Fibroblast of skin of back (primary cell): Measurements from ENCODE around the gene UBR7.
"Not testable (repeated sequence)": the region's sequence is repeated elsewhere in the genome, so short reads cannot be mapped to it uniquely, and the experiment has no call there.

Source experiments
- DNase-seq: peaks from one replicate; pipeline ENCODE4 v3.0.0-alpha.2; 2013

UBR7 gene

GRCh38 chr14:93195316-93195999 is 11.6 kb upstream of the UBR7 start:
- DNase-seq, result no peak

GRCh38 chr14:93199031-93199430 is 8.0 kb upstream of the UBR7 start:
- DNase-seq, result no peak

DNA sequence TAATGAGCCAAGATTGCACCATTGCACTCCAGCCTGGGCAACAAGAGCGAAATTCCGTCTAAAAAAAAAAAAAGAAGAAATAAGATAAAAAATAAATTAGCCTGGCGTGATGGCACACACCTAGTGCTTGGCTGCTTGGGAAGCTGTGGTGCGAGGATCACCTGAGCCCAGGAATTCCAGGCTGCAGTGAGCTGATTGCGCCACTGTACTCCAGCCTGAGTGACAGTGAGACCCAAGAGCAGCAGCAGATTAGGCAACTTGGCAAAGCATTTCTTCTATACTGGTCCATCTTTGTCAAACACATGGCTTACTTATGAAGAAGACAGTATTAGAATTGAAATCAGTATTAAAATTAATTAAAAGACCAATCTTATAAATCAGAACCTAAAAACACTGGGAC is 6.5 kb upstream of the UBR7 start:
- DNase-seq, result no peak

DNA sequence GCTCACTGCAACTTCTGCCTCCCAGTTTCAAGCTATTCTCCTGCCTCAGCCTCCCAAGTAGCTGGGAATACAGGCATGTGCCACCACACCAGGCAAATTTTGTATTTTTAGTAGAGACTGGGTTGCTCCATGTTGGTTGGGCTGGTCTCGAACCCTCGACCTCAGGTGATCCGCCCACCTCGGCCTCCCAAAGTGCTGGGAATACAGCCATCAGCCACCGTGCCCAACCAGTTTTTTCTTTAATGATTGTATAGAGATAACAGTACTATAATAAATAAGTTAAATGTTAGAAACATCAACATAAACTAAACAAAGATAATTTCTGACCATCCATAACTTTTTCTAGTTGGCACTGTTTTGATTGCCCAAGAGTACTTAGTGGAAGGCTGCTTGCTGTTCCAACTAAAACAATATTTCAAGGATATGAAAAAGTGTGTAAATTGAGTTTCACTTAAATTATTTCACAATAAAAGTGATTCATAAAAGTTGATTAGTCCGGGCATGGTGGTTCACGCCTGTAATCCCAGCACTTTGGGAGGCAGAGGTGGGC is 5.8 kb upstream of the UBR7 start:
- DNase-seq, result no peak

DNA sequence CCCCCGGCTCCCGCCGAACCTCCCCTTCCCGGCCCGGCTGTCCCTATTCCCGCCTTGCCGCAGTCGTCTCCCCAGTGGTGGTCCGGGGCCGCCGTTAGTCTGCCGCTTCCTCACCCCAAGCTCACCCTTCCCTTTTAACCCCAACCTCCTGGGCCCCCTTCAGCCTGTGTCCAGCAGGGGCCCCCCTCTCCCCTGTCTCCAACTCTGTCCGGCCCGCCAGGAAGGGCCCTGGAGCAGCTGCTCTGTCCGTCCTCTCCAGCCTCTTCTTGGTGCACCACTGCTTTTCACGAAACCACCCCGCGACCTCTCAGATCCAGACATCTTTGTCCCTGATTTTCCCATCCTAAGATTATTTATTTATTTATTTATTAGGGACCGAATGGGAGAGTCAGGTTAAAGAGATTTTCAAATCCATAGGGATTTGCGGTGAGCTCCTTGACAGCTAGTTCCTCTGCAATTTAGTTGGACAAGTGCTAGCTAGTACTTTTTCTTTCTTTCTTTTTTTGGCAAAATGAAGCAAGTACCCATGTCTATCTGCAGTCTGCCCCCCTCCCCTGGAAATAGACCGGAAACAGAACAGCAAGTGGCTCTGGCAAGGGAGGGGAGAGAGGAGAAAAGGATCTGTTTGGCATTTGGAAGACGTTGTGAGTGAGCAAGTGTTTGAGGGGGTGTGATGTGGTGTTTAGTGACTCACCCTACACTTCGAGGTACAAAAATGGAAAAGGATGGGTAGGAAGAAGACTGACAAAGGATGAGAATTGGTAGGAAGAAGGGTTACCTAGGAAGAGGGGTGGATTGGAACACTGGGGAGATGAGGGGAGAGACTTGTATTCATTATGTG is 632 bp downstream of the UBR7 start:
- peak; percentile 58 for DNase-seq

GRCh38 chr14:93212432-93212831 is 5.4 kb downstream of the UBR7 start:
- no peak for DNase-seq

DNA sequence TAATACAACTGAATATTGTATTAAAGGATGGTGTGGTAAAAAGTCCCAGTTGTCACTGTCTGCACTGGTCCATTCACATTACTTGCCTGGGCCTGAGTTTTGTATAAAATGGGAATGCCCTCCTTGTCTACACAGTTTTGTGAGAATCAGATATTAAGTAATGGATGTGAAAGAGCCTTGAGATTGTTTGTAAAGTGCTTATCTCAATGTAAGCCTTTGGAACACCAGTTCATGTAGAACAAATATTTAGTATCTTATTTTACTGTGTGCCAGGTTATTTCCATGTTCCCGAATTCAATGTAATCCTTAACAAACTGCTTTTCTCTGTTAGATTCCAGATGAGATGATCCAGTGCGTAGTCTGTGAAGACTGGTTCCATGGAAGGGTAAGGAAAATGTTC is 7.5 kb downstream of the UBR7 start:
- DNase-seq, result no peak

DNA sequence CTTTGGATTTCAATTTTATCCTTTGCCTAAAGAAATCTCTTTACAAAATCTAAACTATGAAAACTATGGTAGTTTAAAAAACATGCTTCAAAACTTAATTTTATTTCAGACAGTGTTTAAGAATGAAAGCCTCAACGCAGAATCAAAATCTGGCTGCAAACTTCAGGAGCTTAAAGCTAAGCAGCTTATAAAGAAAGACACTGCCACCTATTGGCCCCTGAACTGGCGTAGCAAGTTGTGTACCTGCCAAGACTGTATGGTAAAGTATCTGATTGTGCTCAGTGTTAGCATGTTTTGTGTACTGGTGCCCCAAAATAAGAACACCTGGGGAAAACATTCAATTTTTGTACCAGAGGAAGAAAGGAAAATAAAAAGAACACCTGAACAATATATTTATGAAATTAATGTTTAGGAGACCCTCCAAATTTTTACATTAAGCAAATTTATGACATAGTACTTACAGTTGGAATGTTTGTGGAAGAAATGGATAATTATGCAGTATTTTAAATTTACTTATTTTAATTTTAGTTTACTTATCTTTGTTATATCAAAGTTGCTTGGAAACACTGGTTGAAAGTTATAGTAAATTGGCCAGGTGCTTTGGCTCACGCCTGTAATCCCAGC is 12.2 kb downstream of the UBR7 start:
- peak; percentile 43 for DNase-seq

- no peak for DNase-seq
Measured at GRCh38 chr14:93220509-93220908, 13.5 kb downstream of the UBR7 start.

DNA sequence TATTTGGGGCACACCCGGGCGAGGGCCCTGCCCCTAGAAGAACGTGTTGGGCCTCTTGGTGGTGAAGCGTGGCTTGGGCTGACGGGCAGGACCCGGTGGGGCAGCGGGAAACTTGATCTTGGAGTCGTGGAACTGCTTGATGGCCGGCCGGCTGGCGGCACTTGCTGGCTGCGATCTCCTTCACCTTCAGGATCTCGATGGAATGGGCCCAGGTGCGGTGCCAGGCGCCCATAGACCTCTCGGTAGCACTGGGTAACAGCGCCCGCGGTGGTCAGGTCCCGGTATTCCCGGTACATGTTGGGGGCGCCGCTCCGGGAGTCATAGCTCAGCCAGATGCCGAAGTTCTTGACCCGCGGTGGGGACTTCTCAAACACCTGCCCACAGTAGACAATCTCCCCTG is 16.5 kb downstream of the UBR7 start:
- no peak for DNase-seq

GRCh38 chr14:93228550-93228949 is 21.5 kb downstream of the UBR7 start:
- DNase-seq, result no peak

GRCh38 chr14:93230539-93230938 is 23.5 kb downstream of the UBR7 start:
- no peak for DNase-seq

DNA sequence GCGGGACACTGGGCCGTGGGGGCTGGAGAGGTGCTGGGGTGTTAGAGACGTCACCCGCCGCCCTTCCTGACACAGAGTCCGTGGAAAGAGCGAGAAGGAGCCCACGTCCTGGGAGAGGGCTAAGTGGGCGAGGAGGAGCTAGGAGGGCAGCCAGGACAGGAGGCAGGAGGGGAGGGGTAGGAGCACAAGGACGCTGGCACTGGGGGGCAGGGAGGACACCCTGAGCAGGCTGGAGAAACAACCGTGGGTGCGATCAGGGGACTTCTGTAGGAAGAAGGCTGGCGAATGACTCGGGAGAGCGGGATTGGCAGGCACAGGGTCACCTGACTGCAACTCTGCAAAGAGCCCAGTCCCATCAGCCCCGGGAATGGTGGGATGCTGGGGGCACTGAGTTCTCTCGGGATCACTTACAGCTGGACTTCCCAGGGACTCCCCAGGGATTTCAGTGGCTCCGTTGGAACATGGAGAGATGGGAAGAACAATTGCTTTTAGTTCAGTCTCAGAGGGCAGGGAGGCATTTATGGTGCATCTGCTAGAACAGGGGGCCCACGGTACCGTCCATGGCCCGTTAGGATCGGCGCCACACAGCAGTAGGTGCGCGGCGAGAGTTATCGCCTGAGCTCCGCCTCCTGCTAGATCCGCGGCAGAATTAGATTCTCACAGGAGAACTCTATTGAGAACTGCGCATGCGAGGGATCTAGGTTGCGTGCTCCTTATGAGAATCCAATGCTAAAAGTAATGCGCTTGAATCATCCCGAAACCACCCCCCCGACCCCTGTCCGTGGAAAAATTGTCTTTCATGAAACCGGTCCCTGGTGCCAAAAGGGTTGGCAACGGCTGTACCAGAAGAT is 24.3 kb downstream of the UBR7 start:
- peak; percentile 62 for DNase-seq

GRCh38 chr14:93232159-93232558 is 25.1 kb downstream of the UBR7 start:
- no peak for DNase-seq

DNA sequence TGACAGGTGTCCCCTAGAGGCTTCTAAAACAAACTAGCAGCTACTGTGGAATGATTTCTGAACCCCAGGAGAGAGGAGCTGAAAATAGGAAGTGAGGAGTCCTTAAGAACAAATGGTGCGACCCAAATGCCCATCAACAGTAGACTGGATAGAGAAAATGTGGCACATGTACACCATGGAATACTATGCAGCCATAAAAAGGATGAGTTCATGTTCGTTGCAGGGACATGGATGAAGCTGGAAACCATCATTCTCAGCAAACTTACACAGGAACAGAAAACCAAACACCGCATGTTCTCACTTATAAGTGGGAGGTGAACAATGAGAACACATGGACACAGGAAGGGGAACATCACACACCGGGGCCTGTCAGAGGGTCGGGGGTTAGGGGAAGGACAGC is 26.0 kb downstream of the UBR7 start:
- DNase-seq, result not testable (repeated sequence)

- DNase-seq, result peak; percentile 60
Measured at GRCh38 chr14:93234798-93235197, 27.7 kb downstream of the UBR7 start.

DNA sequence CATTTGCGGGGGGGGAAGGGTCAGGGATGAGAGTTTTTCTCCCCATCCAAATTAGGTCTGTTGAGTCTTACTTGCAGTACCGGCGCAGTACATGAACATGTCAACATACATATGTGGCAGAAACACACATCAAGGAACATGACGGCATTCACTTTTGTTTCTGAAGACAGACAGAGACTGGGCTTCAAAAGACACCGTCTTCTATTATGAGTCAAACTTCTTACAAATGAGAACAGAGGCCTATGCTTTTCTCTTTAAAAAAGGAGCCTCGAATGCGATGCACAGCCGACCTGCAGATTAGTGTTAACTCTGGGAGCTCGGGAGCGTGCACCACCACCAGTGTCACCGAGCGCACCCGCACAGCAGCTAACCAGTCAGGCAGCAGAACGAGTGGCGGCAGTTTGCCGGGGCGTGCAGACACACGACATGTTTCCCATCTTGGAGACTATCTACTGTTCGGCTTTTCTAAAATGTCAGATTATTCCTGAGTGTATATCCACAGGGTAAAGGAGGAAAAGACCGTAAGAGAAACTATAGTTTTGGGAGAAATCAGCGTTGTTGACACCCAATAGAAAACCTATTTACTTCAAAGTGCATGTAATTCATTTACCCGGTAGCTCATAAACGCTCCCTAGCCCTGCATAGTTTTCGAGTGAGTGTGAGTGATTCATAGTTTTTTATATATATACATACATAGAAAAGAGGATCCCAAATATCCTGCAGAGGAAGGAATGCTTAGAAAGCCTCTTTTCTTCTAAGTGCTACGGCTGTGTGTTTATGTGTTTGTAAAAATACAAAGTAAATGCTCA is 33.0 kb downstream of the UBR7 start:
- peak; percentile 81 for DNase-seq

GRCh38 chr14:93240678-93241000 is 33.6 kb downstream of the UBR7 start:
- no peak for DNase-seq

- DNase-seq, result no peak
Measured at GRCh38 chr14:93245764-93246420, 38.8 kb downstream of the UBR7 start.

- DNase-seq, result no peak
Measured at GRCh38 chr14:93246534-93246933, 39.5 kb downstream of the UBR7 start.
